HG02981 (cell line): ENCODE measurements around the gene HDAC11.

Experiments used
- ATAC-seq: cut with Tn5 transposase; IDR thresholded peaks from one replicate; pipeline ENCODE4 v1.9.1; 2021; ENCODE audit warnings: mild to moderate bottlenecking, moderate library complexity; ENCODE audit not compliant: unreplicated experiment

Gene HDAC11

GRCh38 chr3:13506680-13507079, 26.6 kb downstream of the HDAC11 start:
- ATAC-seq = no peak

- no peak for ATAC-seq
Measured at GRCh38 chr3:13507247-13507569, 27.1 kb downstream of the HDAC11 start.

- ATAC-seq = no peak
Measured at GRCh38 chr3:13507570-13508339, 27.6 kb downstream of the HDAC11 start.

- ATAC-seq = no peak
Measured at GRCh38 chr3:13508496-13508895, 28.4 kb downstream of the HDAC11 start.

GRCh38 chr3:13509059-13509815, 29.1 kb downstream of the HDAC11 start:
- no peak for ATAC-seq

GRCh38 chr3:13509816-13510192, 29.7 kb downstream of the HDAC11 start:
- no peak for ATAC-seq

GRCh38 chr3:13512451-13512850, 32.3 kb downstream of the HDAC11 start:
- no peak for ATAC-seq

- ATAC-seq = no peak
Measured at GRCh38 chr3:13513051-13513912, 33.2 kb downstream of the HDAC11 start.

- no peak for ATAC-seq
Measured at GRCh38 chr3:13513913-13514517, 33.9 kb downstream of the HDAC11 start.

- no peak for ATAC-seq
Measured at GRCh38 chr3:13514639-13515435, 34.7 kb downstream of the HDAC11 start.

GRCh38 chr3:13515786-13516759, 36.0 kb downstream of the HDAC11 start:
- ATAC-seq = no peak

GRCh38 chr3:13516760-13517135, 36.6 kb downstream of the HDAC11 start:
- no peak for ATAC-seq

GRCh38 chr3:13517253-13517977, 37.3 kb downstream of the HDAC11 start:
- ATAC-seq = no peak

- ATAC-seq = no peak
Measured at GRCh38 chr3:13518516-13518953, 38.4 kb downstream of the HDAC11 start.

- ATAC-seq = no peak
Measured at GRCh38 chr3:13519006-13519791, 39.1 kb downstream of the HDAC11 start.

- ATAC-seq = no peak
Measured at GRCh38 chr3:13520326-13520880, 40.3 kb downstream of the HDAC11 start.

- ATAC-seq = no peak
Measured at GRCh38 chr3:13521309-13521708, 41.2 kb downstream of the HDAC11 start.
